H1 (cell line): ENCODE results near the gene DEFB113. TPM values are rescaled to one million over a fixed set of nuclear protein-coding genes. Genes with fewer than 3 reads are reported as not detected.

ENCODE experiments used
- CTCF ChIA-PET: fragments of 300-600 bp; sonication (Branson Sonifier 250); formaldehyde crosslinking; loops from one replicate; lab custom pipeline; 2021; ENCODE audit not compliant: partially characterized antibody; lab: Charles Lee
- POLR2A ChIA-PET: fragments of 300-600 bp; sonication (Branson Sonifier 250); formaldehyde crosslinking; loops from one replicate; lab custom pipeline; 2021; ENCODE audit warnings: inconsistent platforms; ENCODE audit not compliant: partially characterized antibody; lab: Charles Lee
- DNase-seq, 2 experiments: peaks; one replicate each; pipeline versions ENCODE4 v3.0.0 to v3.0.0-alpha.2; 2010 to 2022; ENCODE audit warnings: low spot score in 2 of 2, low read depth in 1 of 2, mixed read lengths in 1 of 2
- FAIRE-seq: peaks from 2 replicates; lab custom pipeline; 2011; peaks lifted over from hg19 to GRCh38; lab: Jason Lieb, UNC
- H2AFZ ChIP-seq: 2 replicates; pipeline ENCODE4 v1.8.1; 2012; ENCODE audit warnings: low read length, inconsistent platforms
- H2AK5ac ChIP-seq: 2 replicates; pipeline ENCODE4 v1.6.1; 2013; ENCODE audit warnings: low read depth, low read length
- H2BK120ac ChIP-seq: replicated peaks from 2 replicates; pipeline ENCODE3; 2013; ENCODE audit warnings: low read depth, low read length, inconsistent platforms
- H2BK12ac ChIP-seq: 2 replicates; pipeline ENCODE4 v1.6.1; 2013; ENCODE audit warnings: low read depth, low read length
- H2BK15ac ChIP-seq: 2 replicates; pipeline ENCODE4 v1.6.1; 2013; ENCODE audit warnings: low read length
- H2BK20ac ChIP-seq: 2 replicates; pipeline ENCODE4 v1.6.1; 2013; ENCODE audit warnings: low read length
- H2BK5ac ChIP-seq: 2 replicates; pipeline ENCODE4 v1.6.1; 2013; ENCODE audit warnings: low read depth, low read length
- H3K14ac ChIP-seq: 2 replicates; pipeline ENCODE4 v1.6.1; 2013; ENCODE audit warnings: inconsistent platforms; ENCODE audit not compliant: insufficient read length
- H3K18ac ChIP-seq: 2 replicates; pipeline ENCODE4 v1.6.1; 2013; ENCODE audit warnings: low read length; ENCODE audit errors: extremely low read depth
- H3K23ac ChIP-seq: 2 replicates; pipeline ENCODE4 v1.6.1; 2013; ENCODE audit warnings: inconsistent platforms; ENCODE audit not compliant: insufficient read length
- H3K23me2 ChIP-seq: 2 replicates; pipeline ENCODE4 v1.6.1; 2013; ENCODE audit warnings: low read depth, low read length
- H3K27ac ChIP-seq: 2 replicates; pipeline ENCODE4 v1.6.1; 2011; ENCODE audit warnings: low read depth, low read length, inconsistent platforms
- H3K27me3 ChIP-seq, 4 experiments: replicated peaks in 1 of 4; 1 replicate in 1 of 4; 2 replicates in 3 of 4; pipeline versions ENCODE4 v1.6.1 to v1.8.1; 2011 to 2013; ENCODE audit warnings: low read length in 3 of 4, mild to moderate bottlenecking in 3 of 4, inconsistent platforms in 2 of 4, mixed read lengths in 2 of 4, moderate library complexity in 1 of 4; ENCODE audit not compliant: control insufficient read depth in 3 of 4, insufficient read depth in 3 of 4; ENCODE audit errors: extremely low read depth in 1 of 4
- H3K36me3 ChIP-seq, 4 experiments: 2 replicates each; pipeline versions ENCODE4 v1.6.1 to v1.8.1; 2011 to 2013; ENCODE audit warnings: mild to moderate bottlenecking in 4 of 4, low read length in 3 of 4, moderate library complexity in 2 of 4, control low read depth in 1 of 4, inconsistent platforms in 1 of 4; ENCODE audit not compliant: insufficient read depth in 4 of 4, control insufficient read depth in 2 of 4
- H3K4ac ChIP-seq: replicated peaks from 2 replicates; pipeline ENCODE3; 2013; ENCODE audit warnings: low read length, low read depth, mixed read lengths, inconsistent platforms; ENCODE audit not compliant: insufficient read length
- H3K4me1 ChIP-seq, 4 experiments: replicated peaks in 1 of 4; 1 replicate in 1 of 4; 2 replicates in 3 of 4; pipeline versions ENCODE4 v1.6.1 to v1.8.1; 2011 to 2013; ENCODE audit warnings: low read length in 3 of 4, inconsistent platforms in 2 of 4, mixed read lengths in 1 of 4; ENCODE audit not compliant: insufficient read depth in 4 of 4, control insufficient read depth in 3 of 4
- H3K4me2 ChIP-seq, 2 experiments: 2 replicates each; pipeline versions ENCODE4 v1.6.1 to v1.8.1; 2011 to 2013; ENCODE audit warnings: low read depth in 2 of 2, low read length in 2 of 2, control low read depth in 1 of 2, inconsistent platforms in 1 of 2, mild to moderate bottlenecking in 1 of 2; ENCODE audit not compliant: insufficient read depth in 1 of 2
- H3K4me3 ChIP-seq, 4 experiments: fragments of 200-600, 300-600 bp in 1 of 4; sonication (generic), shearing (Covaris generic), sonication (Bioruptor Twin) in 1 of 4; 2 replicates each; pipeline versions ENCODE4 v1.5.1 to v1.8.1; 2011 to 2016; ENCODE audit warnings: low read length in 4 of 4, low read depth in 3 of 4, control low read depth in 2 of 4, inconsistent platforms in 2 of 4, mild to moderate bottlenecking in 2 of 4, mixed read lengths in 1 of 4, moderate library complexity in 1 of 4; ENCODE audit not compliant: insufficient read depth in 2 of 4; ENCODE audit errors: extremely low read depth in 1 of 4
- H3K56ac ChIP-seq: replicated peaks from 2 replicates; pipeline ENCODE3; 2013; ENCODE audit warnings: low read depth, mild to moderate bottlenecking, mixed read lengths, low read length, inconsistent platforms; ENCODE audit not compliant: insufficient read length
- H3K79me1 ChIP-seq: 2 replicates; pipeline ENCODE4 v1.6.1; 2013; ENCODE audit warnings: low read depth, low read length, control low read depth
- H3K79me2 ChIP-seq, 2 experiments: 2 replicates each; pipeline versions ENCODE4 v1.6.1 to v1.8.1; 2012 to 2013; ENCODE audit warnings: low read length in 2 of 2, mild to moderate bottlenecking in 2 of 2, inconsistent platforms in 1 of 2; ENCODE audit not compliant: insufficient read depth in 2 of 2, control insufficient read depth in 1 of 2
- H3K9ac ChIP-seq, 4 experiments: replicated peaks in 1 of 4; 1 replicate in 1 of 4; 2 replicates in 3 of 4; pipeline versions ENCODE4 v1.6.1 to v1.8.1; 2011 to 2013; ENCODE audit warnings: low read depth in 3 of 4, low read length in 3 of 4, control low read depth in 2 of 4, mild to moderate bottlenecking in 2 of 4, moderate library complexity in 2 of 4, inconsistent platforms in 1 of 4; ENCODE audit errors: extremely low read depth in 1 of 4
- H3K9me3 ChIP-seq, 2 experiments: 2 replicates each; pipeline versions ENCODE4 v1.6.1 to v1.8.1; 2012 to 2013; ENCODE audit warnings: mild to moderate bottlenecking in 2 of 2, moderate library complexity in 2 of 2, control low read depth in 1 of 2, inconsistent platforms in 1 of 2, low read depth in 1 of 2, low read length in 1 of 2, mixed read lengths in 1 of 2; ENCODE audit not compliant: insufficient read depth in 2 of 2
- H4K20me1 ChIP-seq, 2 experiments: replicated peaks in 1 of 2; 2 replicates each; pipeline versions ENCODE3 to v1.8.1; 2011 to 2013; ENCODE audit warnings: inconsistent platforms in 2 of 2, low read length in 2 of 2, mild to moderate bottlenecking in 1 of 2; ENCODE audit not compliant: insufficient read depth in 2 of 2, control insufficient read depth in 1 of 2
- H4K5ac ChIP-seq: 2 replicates; pipeline ENCODE4 v1.6.1; 2013; ENCODE audit warnings: low read length, low read depth, mixed read lengths, inconsistent platforms; ENCODE audit not compliant: insufficient read length
- H4K8ac ChIP-seq: 2 replicates; pipeline ENCODE4 v1.8.0; 2013; ENCODE audit warnings: mild to moderate bottlenecking, moderate library complexity, low read length, inconsistent platforms; ENCODE audit not compliant: insufficient read depth; ENCODE audit errors: extremely low read depth
- H4K91ac ChIP-seq: replicated peaks from 2 replicates; pipeline ENCODE3; 2013; ENCODE audit warnings: low read length, mixed read lengths, inconsistent platforms; ENCODE audit not compliant: insufficient read length
- CHD1 ChIP-seq: IDR thresholded peaks from 2 replicates; pipeline ENCODE4 v1.6.1; 2012; ENCODE audit warnings: low read depth, low read length, improper control_type of control experiment
- CREB1 ChIP-seq: IDR thresholded peaks from 2 replicates; pipeline ENCODE4 v1.6.1; 2012; ENCODE audit warnings: inconsistent platforms
- POLR2A ChIP-seq, 2 experiments: IDR thresholded peaks; 1 replicate in 1 of 2; 2 replicates in 1 of 2; pipeline ENCODE4 v1.6.1; 2011; ENCODE audit warnings: low read depth in 2 of 2, low read length in 2 of 2, mild to moderate bottlenecking in 2 of 2; ENCODE audit errors: control extremely low read depth in 1 of 2
- RXRA ChIP-seq: IDR thresholded peaks from 2 replicates; pipeline ENCODE4 v1.6.1; 2011; ENCODE audit warnings: low read depth, mild to moderate bottlenecking, low read length, moderate library complexity; ENCODE audit not compliant: insufficient read depth
- SIN3A ChIP-seq, 2 experiments: IDR thresholded peaks in 1 of 2; conservative IDR thresholded peaks in 1 of 2; 2 replicates each; pipeline ENCODE4 v1.6.1; 2011 to 2012; ENCODE audit warnings: low read length in 2 of 2, improper control_type of control experiment in 1 of 2, low read depth in 1 of 2, mild to moderate bottlenecking in 1 of 2
- TAF7 ChIP-seq: optimal IDR thresholded peaks from 2 replicates; pipeline ENCODE3; 2011; ENCODE audit warnings: low read depth, mild to moderate bottlenecking, inconsistent platforms, low read length, moderate library complexity, borderline replicate concordance
- polyA plus RNA-seq, 7 experiments: library from polyadenylated mRNA; depleted of rRNA in 3 of 7; stranded (reverse) in 5 of 7; unstranded in 2 of 7; fragments of >200 nt in 5 of 7; fragments of 200-250 nt in 2 of 7; gene quantifications; 1 replicate in 5 of 7; 2 replicates in 1 of 7; 4 replicates in 1 of 7; pipeline versions ENCODE4 v1.2.1 to v1.2.3, GENCODE V29; 2011 to 2013; ENCODE audit warnings: missing spikeins in 2 of 7, mixed read lengths in 2 of 7
- total RNA-seq: library from RNA; stranded (reverse); fragmentation: NEBNext Ultra II Directional; extraction: Animal tissue kit (Norgen Biotek cat#: 25700); gene quantifications from 2 replicates; pipeline ENCODE4 v1.2.1, GENCODE V29; 2021
- TF ChIP-seq, protein P1 (sequence below): IDR thresholded peaks from 2 replicates; pipeline ENCODE4 v1.6.1; 2012; ENCODE audit warnings: inconsistent platforms
- TF ChIP-seq, protein P2 (sequence below): IDR thresholded peaks from 2 replicates; pipeline ENCODE4 v1.6.1; 2012; ENCODE audit warnings: inconsistent platforms

Gene DEFB113
- total and polyA plus RNA-seq, 2 of the 8 experiments (the other 6 are each of a cell fraction or from before 2014, with no cell fraction given): not detected

- POLR2A ChIA-PET: no interaction called here
- DNase-seq (no peak), FAIRE-seq (no peak)
- no peak overlapping the region for H4K91ac ChIP-seq
- H3K14ac ChIP-seq: no peak overlapping the region
- H2BK15ac ChIP-seq: no peak overlapping the region
- H4K8ac ChIP-seq: no peak overlapping the region
- no peaks in the 10 kb centered on the region for H3K23me2 ChIP-seq
- H3K56ac ChIP-seq: no peak overlapping the region
- no peak overlapping the region for H2BK120ac ChIP-seq
- no peaks in the 10 kb centered on the region for H4K20me1 ChIP-seq
- H2BK5ac ChIP-seq: no peak overlapping the region
- no peak overlapping the region for H4K5ac ChIP-seq
- no peak overlapping the region for H3K4me3 ChIP-seq
- H3K23ac ChIP-seq: no peak overlapping the region
- no peak overlapping the region for H2AFZ ChIP-seq
- H3K79me1 ChIP-seq: no peaks in the 10 kb centered on the region
- no peak overlapping the region for H3K27ac ChIP-seq
- no peak overlapping the region for H3K9ac ChIP-seq
- H2BK20ac ChIP-seq: no peak overlapping the region
- no peak overlapping the region for H2BK12ac ChIP-seq
- H3K36me3 ChIP-seq: no peaks in the 10 kb centered on the region
- H3K18ac ChIP-seq: no peak overlapping the region
- no peaks in the 10 kb centered on the region for H3K9me3 ChIP-seq
- H3K4me1 ChIP-seq: no peaks in the 10 kb centered on the region
- H2AK5ac ChIP-seq: no peak overlapping the region
- H3K27me3 ChIP-seq: no peaks in the 10 kb centered on the region
- H3K79me2 ChIP-seq: no peaks in the 10 kb centered on the region
- no peak overlapping the region for H3K4ac ChIP-seq
- no peak overlapping the region for H3K4me2 ChIP-seq
- CTCF ChIA-PET: interaction anchor here (1.0 kb wide), 1 partner anchor 15 kb away, joined by 3 read pairs; no protein-coding TSS in a partner anchor
- no peak for TF ChIP-seq POLR2A (IDR thresholded peaks at IDR 0.05; ENCODE audit: control extremely low read depth in 1 of 2, low read depth in 2 of 2, low read length in 2 of 2)
- no peak for TF ChIP-seq RXRA
- TF ChIP-seq, protein P1, sequence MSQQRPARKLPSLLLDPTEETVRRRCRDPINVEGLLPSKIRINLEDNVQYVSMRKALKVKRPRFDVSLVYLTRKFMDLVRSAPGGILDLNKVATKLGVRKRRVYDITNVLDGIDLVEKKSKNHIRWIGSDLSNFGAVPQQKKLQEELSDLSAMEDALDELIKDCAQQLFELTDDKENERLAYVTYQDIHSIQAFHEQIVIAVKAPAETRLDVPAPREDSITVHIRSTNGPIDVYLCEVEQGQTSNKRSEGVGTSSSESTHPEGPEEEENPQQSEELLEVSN: no peak
- TF ChIP-seq CHD1: no peak
- TF ChIP-seq, protein P2, sequence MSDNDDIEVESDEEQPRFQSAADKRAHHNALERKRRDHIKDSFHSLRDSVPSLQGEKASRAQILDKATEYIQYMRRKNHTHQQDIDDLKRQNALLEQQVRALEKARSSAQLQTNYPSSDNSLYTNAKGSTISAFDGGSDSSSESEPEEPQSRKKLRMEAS: no peak
- TF ChIP-seq CREB1: no peak
- no peak for TF ChIP-seq SIN3A (conservative IDR thresholded peaks at IDR 0.05 in 1 of 2, IDR thresholded peaks at IDR 0.05 in 1 of 2; ENCODE audit: low read depth in 1 of 2, low read length in 2 of 2)
- no peak for TF ChIP-seq TAF7
Observed at GRCh38 chr6:49929340-49929739, 40.1 kb downstream of the DEFB113 start.
